ENCODE results near the gene SEC23B.

DNA sequence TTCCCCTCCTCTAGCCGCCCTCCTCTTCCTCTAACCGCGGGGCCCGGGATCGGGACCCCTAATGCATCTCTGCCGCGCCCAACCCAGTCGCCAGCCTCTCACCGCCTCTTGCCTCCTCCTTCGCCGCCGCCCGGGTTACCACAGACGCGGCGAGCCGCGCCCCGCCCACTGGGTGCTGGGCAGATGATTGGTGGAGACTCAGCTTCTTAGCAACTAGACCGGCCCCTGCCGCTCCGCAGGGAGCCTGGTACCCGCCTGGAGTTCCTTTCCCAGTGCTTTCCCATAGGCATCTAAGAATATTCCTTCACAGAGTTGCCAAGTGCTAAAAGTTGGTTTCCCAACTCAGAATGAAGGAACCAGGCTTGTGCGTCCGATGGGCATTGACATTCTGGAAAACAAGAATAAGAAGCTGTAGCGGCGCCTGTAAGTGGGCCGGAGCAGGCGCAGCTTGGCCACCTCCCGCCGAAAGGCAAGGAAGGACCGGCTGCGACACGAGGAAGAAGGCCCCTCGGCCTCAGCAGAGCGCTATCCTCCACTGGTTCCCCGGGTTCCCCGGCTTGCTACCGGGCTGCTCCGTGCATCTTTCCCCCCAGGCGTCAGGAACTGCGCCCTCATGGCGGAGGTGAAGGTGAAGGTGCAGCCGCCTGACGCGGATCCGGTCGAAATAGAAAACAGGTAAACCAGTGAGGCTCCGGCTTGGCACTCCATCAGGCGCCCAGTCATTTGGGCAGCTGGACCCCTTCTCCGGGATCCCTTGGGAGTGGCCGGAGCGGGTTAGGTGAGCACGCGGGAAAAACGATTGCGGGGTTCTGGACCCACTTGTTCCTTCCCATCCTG is 40.6 kb upstream of the SEC23B start, which contains the start of the genes DZANK1 and POLR3F:
- TF ChIP-seq, protein P1, sequence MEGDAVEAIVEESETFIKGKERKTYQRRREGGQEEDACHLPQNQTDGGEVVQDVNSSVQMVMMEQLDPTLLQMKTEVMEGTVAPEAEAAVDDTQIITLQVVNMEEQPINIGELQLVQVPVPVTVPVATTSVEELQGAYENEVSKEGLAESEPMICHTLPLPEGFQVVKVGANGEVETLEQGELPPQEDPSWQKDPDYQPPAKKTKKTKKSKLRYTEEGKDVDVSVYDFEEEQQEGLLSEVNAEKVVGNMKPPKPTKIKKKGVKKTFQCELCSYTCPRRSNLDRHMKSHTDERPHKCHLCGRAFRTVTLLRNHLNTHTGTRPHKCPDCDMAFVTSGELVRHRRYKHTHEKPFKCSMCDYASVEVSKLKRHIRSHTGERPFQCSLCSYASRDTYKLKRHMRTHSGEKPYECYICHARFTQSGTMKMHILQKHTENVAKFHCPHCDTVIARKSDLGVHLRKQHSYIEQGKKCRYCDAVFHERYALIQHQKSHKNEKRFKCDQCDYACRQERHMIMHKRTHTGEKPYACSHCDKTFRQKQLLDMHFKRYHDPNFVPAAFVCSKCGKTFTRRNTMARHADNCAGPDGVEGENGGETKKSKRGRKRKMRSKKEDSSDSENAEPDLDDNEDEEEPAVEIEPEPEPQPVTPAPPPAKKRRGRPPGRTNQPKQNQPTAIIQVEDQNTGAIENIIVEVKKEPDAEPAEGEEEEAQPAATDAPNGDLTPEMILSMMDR (IDR thresholded peaks at IDR 0.05): no peak
- peak in 1 of 2 donors; percentile 35 for TF ChIP-seq POLR2A (IDR thresholded peaks at IDR 0.05)

Data from uterus (tissue), 2 donors.